HG02943 (cell line): ENCODE data around the gene PRKCE.

Experiments used
- ATAC-seq: cut with Tn5 transposase; IDR thresholded peaks from one replicate; pipeline ENCODE4 v1.9.1; 2021; ENCODE audit warnings: mild to moderate bottlenecking, low read depth, moderate library complexity; ENCODE audit not compliant: unreplicated experiment

Gene PRKCE

GRCh38 chr2:45918463-45919159 lies 267.1 kb downstream of the PRKCE start:
- ATAC-seq: no peak

- ATAC-seq: no peak
Observed at GRCh38 chr2:45919160-45919650, 267.7 kb downstream of the PRKCE start.

- no peak for ATAC-seq
Observed at GRCh38 chr2:45919711-45920111, 268.2 kb downstream of the PRKCE start.

- ATAC-seq: no peak
Observed at GRCh38 chr2:45921921-45922320, 270.4 kb downstream of the PRKCE start.

- no peak for ATAC-seq
Observed at GRCh38 chr2:45922577-45922988, 271.1 kb downstream of the PRKCE start.

- no peak for ATAC-seq
Observed at GRCh38 chr2:45923701-45924100, 272.2 kb downstream of the PRKCE start.

- no peak for ATAC-seq
Observed at GRCh38 chr2:45925026-45925425, 273.6 kb downstream of the PRKCE start.

- no peak for ATAC-seq
Observed at GRCh38 chr2:45925636-45926366, 274.3 kb downstream of the PRKCE start.

- no peak for ATAC-seq
Observed at GRCh38 chr2:45928946-45929345, 277.5 kb downstream of the PRKCE start.

- ATAC-seq: no peak
Observed at GRCh38 chr2:45929674-45930395, 278.4 kb downstream of the PRKCE start.

- no peak for ATAC-seq
Observed at GRCh38 chr2:45930396-45930792, 278.9 kb downstream of the PRKCE start.

- ATAC-seq: no peak
Observed at GRCh38 chr2:45932278-45932975, 281.0 kb downstream of the PRKCE start.

- no peak for ATAC-seq
Observed at GRCh38 chr2:45935791-45936622, 284.5 kb downstream of the PRKCE start.

- ATAC-seq: no peak
Observed at GRCh38 chr2:45936623-45936979, 285.1 kb downstream of the PRKCE start.

- no peak for ATAC-seq
Observed at GRCh38 chr2:45937990-45938389, 286.5 kb downstream of the PRKCE start.

GRCh38 chr2:45938649-45939511 lies 287.4 kb downstream of the PRKCE start:
- no peak for ATAC-seq

GRCh38 chr2:45941531-45942236 lies 290.2 kb downstream of the PRKCE start:
- no peak for ATAC-seq

- ATAC-seq: no peak
Observed at GRCh38 chr2:45942237-45942738, 290.8 kb downstream of the PRKCE start.
